Upper lobe of left lung (tissue), 6 donors: ENCODE data around the gene KLHL5. TPM values are rescaled to one million over a fixed set of nuclear protein-coding genes. Genes with fewer than 3 reads are reported as not detected.

Experiments
- ATAC-seq, 2 donors: fragments of 200-7000 bp; cut with Tn5 transposase; one replicate each; pipeline ENCODE4 v1.9.1; 2022; ENCODE audit warnings: mild to moderate bottlenecking in 2 of 2, moderate library complexity in 2 of 2; ENCODE audit not compliant: low FRiP score in 2 of 2
- DNase-seq, 2 donors: peaks; one replicate each; pipeline ENCODE4 v3.0.0-alpha.2; 2019 to 2020
- H3K27ac ChIP-seq, 4 donors: fragments of 200-600 bp; sonication (generic); one replicate each; pipeline ENCODE4 v1.5.1; 2016 to 2019
- H3K27me3 ChIP-seq, 4 donors: fragments of 200-600 bp; sonication (generic); one replicate each; pipeline ENCODE4 v1.5.1; 2017 to 2019
- H3K36me3 ChIP-seq, 4 donors: fragments of 200-600 bp; sonication (generic); one replicate each; pipeline ENCODE4 v1.5.1; 2016 to 2019
- H3K4me1 ChIP-seq, 4 donors: fragments of 200-600 bp; sonication (generic); one replicate each; pipeline ENCODE4 v1.5.1; 2018 to 2019
- H3K4me3 ChIP-seq, 4 donors: fragments of 200-600 bp; sonication (generic); one replicate each; pipeline ENCODE4 v1.5.1; 2017 to 2019; ENCODE audit warnings: mild to moderate bottlenecking in 2 of 4, moderate library complexity in 1 of 4
- H3K9me3 ChIP-seq, 4 donors: fragments of 200-600 bp; sonication (generic); one replicate each; pipeline ENCODE4 v1.5.1; 2018 to 2019
- CTCF ChIP-seq, 6 experiments: fragments of 450-650 bp in 4 of 6; fragments of 200-600 bp in 2 of 6; sonication (generic) in 2 of 6; IDR thresholded peaks; one replicate each; pipeline ENCODE4 v1.5.1; 2016 to 2019; ENCODE audit warnings: antibody characterized with exemption in 6 of 6
- EP300 ChIP-seq, 4 donors: sonication (generic); formaldehyde crosslinking; IDR thresholded peaks; one replicate each; pipeline ENCODE4 v1.5.1; 2017; ENCODE audit warnings: antibody characterized with exemption in 4 of 4, control low read depth in 2 of 4
- POLR2A ChIP-seq, 4 donors: fragments of 450-650 bp; IDR thresholded peaks; one replicate each; pipeline ENCODE4 v1.5.1; 2016 to 2017; ENCODE audit warnings: antibody characterized with exemption in 4 of 4, mild to moderate bottlenecking in 2 of 4
- POLR2AphosphoS5 ChIP-seq, 2 donors: sonication (generic); formaldehyde crosslinking; IDR thresholded peaks; one replicate each; pipeline ENCODE4 v1.5.1; 2017; ENCODE audit warnings: antibody characterized with exemption in 2 of 2
- whole genome bisulfite sequencing, 2 donors: methylation state at CpG; one replicate each; pipeline ENCODE4 v1.1.5; 2017 to 2018; 5-methylcytosine and 5-hydroxymethylcytosine counted together
- total RNA-seq, 6 donors: library from RNA; depleted of rRNA in 4 of 6; stranded (reverse); fragments of >200 nt in 4 of 6; gene quantifications; one replicate each; pipeline versions ENCODE4 v1.1.0 to v1.2.1, GENCODE V29; 2016 to 2021
- donor health status: DM: no; HTN: no; CAD: no; lungs with moderate emphysema.
- donor health status: DM: no; HTN: yes; CAD: no; lungs with severe emphysema.

KLHL5 gene
- 10 to 100 TPM; 14.7 to 36.2 (median 23.7) TPM for total RNA-seq

GRCh38 chr4:39062094-39062769 is at the start of gene KLHL5:
Gene KLHL5, plus strand, starts transcription at chr4:39062232. Its CDS starts 421 bp downstream, at chr4:39062653.
- DNase-seq (no peak), ATAC-seq (no peak)
- TF ChIP-seq EP300 (IDR thresholded peaks at IDR 0.05) (no peak), POLR2A (IDR thresholded peaks at IDR 0.05) (no peak), CTCF (IDR thresholded peaks at IDR 0.05) (no peak), POLR2AphosphoS5 (IDR thresholded peaks at IDR 0.05) (no peak)

GRCh38 chr4:39014028-39014427 is 48.0 kb upstream of the KLHL5 start:
- 88 to 90% methylated on average over 2 of the region's 2 CpGs for WGBS, 2 donors
- DNase-seq (no peak), ATAC-seq (no peak)
- no peaks in the 10 kb centered on the region for H3K4me1 ChIP-seq
- no peak overlapping the region for H3K4me3 ChIP-seq
- H3K27ac ChIP-seq = no peak overlapping the region
- H3K27me3 ChIP-seq = no peaks in the 10 kb centered on the region
- peaks cover 0 to 5% (median 0%) of the 10 kb centered on the region in 4 donors for H3K9me3 ChIP-seq
- H3K36me3 ChIP-seq = no peaks in the 10 kb centered on the region
- no peak for TF ChIP-seq EP300 (IDR thresholded peaks at IDR 0.05)
- no peak for TF ChIP-seq POLR2A (IDR thresholded peaks at IDR 0.05)
- no peak for TF ChIP-seq POLR2AphosphoS5 (IDR thresholded peaks at IDR 0.05)
- TF ChIP-seq CTCF (IDR thresholded peaks at IDR 0.05) = no peak

More at GRCh38 chr4:39062094-39062769, at the start of gene KLHL5:
- WGBS, 2 donors = 65 to 67% methylated on average over 7 of the region's 7 CpGs
- H3K4me1 ChIP-seq = no peaks in the 10 kb centered on the region
- no peaks in the 10 kb centered on the region for H3K36me3 ChIP-seq
- no peaks in the 10 kb centered on the region for H3K27me3 ChIP-seq
- no peak within 1 kb of the TSS for H3K4me3 ChIP-seq
- no peaks in the 10 kb centered on the region for H3K9me3 ChIP-seq
- no peak within 1 kb of the TSS for H3K27ac ChIP-seq

- TF ChIP-seq CTCF (IDR thresholded peaks at IDR 0.05) = no peak
- TF ChIP-seq EP300 (IDR thresholded peaks at IDR 0.05) = no peak
- no peak for TF ChIP-seq POLR2A (IDR thresholded peaks at IDR 0.05)
- TF ChIP-seq POLR2AphosphoS5 (IDR thresholded peaks at IDR 0.05) = no peak
- H3K27me3 ChIP-seq = no peaks in the 10 kb centered on the region
- no peaks in the 10 kb centered on the region for H3K36me3 ChIP-seq
- H3K9me3 ChIP-seq = peaks cover 0 to 5% (median 0%) of the 10 kb centered on the region in 4 donors
- DNase-seq = no peak
- WGBS, 2 donors = 71 to 80% methylated on average over 4 of the region's 4 CpGs
- no peaks in the 10 kb centered on the region for H3K4me1 ChIP-seq
- H3K27ac ChIP-seq = no peak overlapping the region
- no peak for ATAC-seq
- no peak overlapping the region for H3K4me3 ChIP-seq
Measured at GRCh38 chr4:39020130-39020529, 41.9 kb upstream of the KLHL5 start.

GRCh38 chr4:39021631-39022030 is 40.4 kb upstream of the KLHL5 start:
- Histone ChIP-seq H3K27ac (no peak overlapping the region), H3K4me1 (no peaks in the 10 kb centered on the region), H3K9me3 (no peaks in the 10 kb centered on the region), H3K4me3 (no peak overlapping the region), H3K36me3 (no peaks in the 10 kb centered on the region), H3K27me3 (no peaks in the 10 kb centered on the region)
- DNase-seq (no peak), ATAC-seq (no peak)
- 91 to 97% methylated on average over 3 of the region's 3 CpGs for WGBS, 2 donors
- TF ChIP-seq POLR2A (IDR thresholded peaks at IDR 0.05) (no peak), CTCF (IDR thresholded peaks at IDR 0.05) (no peak), POLR2AphosphoS5 (IDR thresholded peaks at IDR 0.05) (no peak), EP300 (IDR thresholded peaks at IDR 0.05) (no peak)

GRCh38 chr4:39022241-39022640 is 39.8 kb upstream of the KLHL5 start:
- Histone ChIP-seq H3K4me1 (no peaks in the 10 kb centered on the region), H3K9me3 (no peaks in the 10 kb centered on the region), H3K27ac (no peak overlapping the region), H3K36me3 (no peaks in the 10 kb centered on the region), H3K27me3 (no peaks in the 10 kb centered on the region), H3K4me3 (no peak overlapping the region)
- TF ChIP-seq CTCF (IDR thresholded peaks at IDR 0.05) = no peak
- TF ChIP-seq POLR2A (IDR thresholded peaks at IDR 0.05) = no peak
- no peak for TF ChIP-seq POLR2AphosphoS5 (IDR thresholded peaks at IDR 0.05)
- TF ChIP-seq EP300 (IDR thresholded peaks at IDR 0.05) = no peak
- ATAC-seq = no peak
- DNase-seq = no peak
- WGBS, 2 donors = 87 to 89% methylated on average over 2 of the region's 2 CpGs
